Measurements from ENCODE around the gene DNAH10. TPM values are rescaled to one million over a fixed set of nuclear protein-coding genes. Genes with fewer than 3 reads are reported as not detected.

DNAH10 gene
- total RNA-seq, 1 experiment from 2014 or later, result 0.09 TPM

GRCh38 chr12:123923038-123923437 lies 160.9 kb downstream of the DNAH10 start (continued):
- TF ChIP-seq, protein P1, sequence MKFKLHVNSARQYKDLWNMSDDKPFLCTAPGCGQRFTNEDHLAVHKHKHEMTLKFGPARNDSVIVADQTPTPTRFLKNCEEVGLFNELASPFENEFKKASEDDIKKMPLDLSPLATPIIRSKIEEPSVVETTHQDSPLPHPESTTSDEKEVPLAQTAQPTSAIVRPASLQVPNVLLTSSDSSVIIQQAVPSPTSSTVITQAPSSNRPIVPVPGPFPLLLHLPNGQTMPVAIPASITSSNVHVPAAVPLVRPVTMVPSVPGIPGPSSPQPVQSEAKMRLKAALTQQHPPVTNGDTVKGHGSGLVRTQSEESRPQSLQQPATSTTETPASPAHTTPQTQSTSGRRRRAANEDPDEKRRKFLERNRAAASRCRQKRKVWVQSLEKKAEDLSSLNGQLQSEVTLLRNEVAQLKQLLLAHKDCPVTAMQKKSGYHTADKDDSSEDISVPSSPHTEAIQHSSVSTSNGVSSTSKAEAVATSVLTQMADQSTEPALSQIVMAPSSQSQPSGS (CRISPR knock-in tag; IDR thresholded peaks at IDR 0.05; ENCODE audit: borderline replicate concordance, low read depth), result no peak
- TF ChIP-seq TEAD4 (CRISPR knock-in tag; IDR thresholded peaks at IDR 0.05) (no peak), SMAD4 (CRISPR knock-in tag; IDR thresholded peaks at IDR 0.05) (no peak), E2F1 (CRISPR knock-in tag; IDR thresholded peaks at IDR 0.05) (no peak), HMGA2 (CRISPR knock-in tag; IDR thresholded peaks at IDR 0.05) (no peak), NR2C2 (CRISPR knock-in tag; IDR thresholded peaks at IDR 0.05) (no peak), FOXK1 (CRISPR knock-in tag; IDR thresholded peaks at IDR 0.05) (no peak), FOXP4 (CRISPR knock-in tag; IDR thresholded peaks at IDR 0.05) (no peak), RORB (CRISPR knock-in tag; IDR thresholded peaks at IDR 0.05) (no peak), ZNF121 (CRISPR knock-in tag; IDR thresholded peaks at IDR 0.05) (no peak), OVOL2 (CRISPR knock-in tag; IDR thresholded peaks at IDR 0.05; ENCODE audit: borderline replicate concordance) (no peak), SOX15 (CRISPR knock-in tag; IDR thresholded peaks at IDR 0.05) (no peak), ZNF671 (CRISPR knock-in tag; IDR thresholded peaks at IDR 0.05) (no peak), NR1H2 (CRISPR knock-in tag; IDR thresholded peaks at IDR 0.05) (no peak), CREB1 (CRISPR knock-in tag; IDR thresholded peaks at IDR 0.05) (no peak)
- TF ChIP-seq, protein P2, sequence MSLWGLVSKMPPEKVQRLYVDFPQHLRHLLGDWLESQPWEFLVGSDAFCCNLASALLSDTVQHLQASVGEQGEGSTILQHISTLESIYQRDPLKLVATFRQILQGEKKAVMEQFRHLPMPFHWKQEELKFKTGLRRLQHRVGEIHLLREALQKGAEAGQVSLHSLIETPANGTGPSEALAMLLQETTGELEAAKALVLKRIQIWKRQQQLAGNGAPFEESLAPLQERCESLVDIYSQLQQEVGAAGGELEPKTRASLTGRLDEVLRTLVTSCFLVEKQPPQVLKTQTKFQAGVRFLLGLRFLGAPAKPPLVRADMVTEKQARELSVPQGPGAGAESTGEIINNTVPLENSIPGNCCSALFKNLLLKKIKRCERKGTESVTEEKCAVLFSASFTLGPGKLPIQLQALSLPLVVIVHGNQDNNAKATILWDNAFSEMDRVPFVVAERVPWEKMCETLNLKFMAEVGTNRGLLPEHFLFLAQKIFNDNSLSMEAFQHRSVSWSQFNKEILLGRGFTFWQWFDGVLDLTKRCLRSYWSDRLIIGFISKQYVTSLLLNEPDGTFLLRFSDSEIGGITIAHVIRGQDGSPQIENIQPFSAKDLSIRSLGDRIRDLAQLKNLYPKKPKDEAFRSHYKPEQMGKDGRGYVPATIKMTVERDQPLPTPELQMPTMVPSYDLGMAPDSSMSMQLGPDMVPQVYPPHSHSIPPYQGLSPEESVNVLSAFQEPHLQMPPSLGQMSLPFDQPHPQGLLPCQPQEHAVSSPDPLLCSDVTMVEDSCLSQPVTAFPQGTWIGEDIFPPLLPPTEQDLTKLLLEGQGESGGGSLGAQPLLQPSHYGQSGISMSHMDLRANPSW (CRISPR knock-in tag; conservative IDR thresholded peaks at IDR 0.05; ENCODE audit: low read depth), result no peak

DNA sequence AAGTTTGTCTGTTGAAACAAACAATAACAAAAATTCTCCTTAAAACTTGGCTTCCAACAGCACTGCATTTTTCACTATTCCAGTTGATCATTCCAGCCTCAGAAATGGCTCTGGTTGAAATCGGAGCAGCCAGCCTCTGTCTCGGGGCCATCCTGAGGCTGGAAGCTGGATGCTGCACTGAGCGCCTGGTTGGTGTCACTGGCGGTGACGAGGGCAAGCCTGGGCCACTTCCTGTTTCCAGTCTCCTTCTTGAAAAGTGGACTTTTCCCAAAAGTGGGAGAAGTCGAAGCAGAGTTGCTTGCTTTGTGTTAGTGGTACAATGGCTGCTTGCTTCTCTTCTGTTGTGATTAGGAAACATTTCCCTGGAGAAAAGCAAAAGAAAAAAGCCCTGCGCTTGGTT lies 161.8 kb downstream of the DNAH10 start:
- TF ChIP-seq, protein P3, sequence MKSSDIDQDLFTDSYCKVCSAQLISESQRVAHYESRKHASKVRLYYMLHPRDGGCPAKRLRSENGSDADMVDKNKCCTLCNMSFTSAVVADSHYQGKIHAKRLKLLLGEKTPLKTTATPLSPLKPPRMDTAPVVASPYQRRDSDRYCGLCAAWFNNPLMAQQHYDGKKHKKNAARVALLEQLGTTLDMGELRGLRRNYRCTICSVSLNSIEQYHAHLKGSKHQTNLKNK (CRISPR knock-in tag; IDR thresholded peaks at IDR 0.05), result no peak
- TF ChIP-seq SP1 (CRISPR knock-in tag; conservative IDR thresholded peaks at IDR 0.05) (no peak), CBFB (CRISPR knock-in tag; IDR thresholded peaks at IDR 0.05; ENCODE audit: low read depth) (no peak), FOXJ3 (CRISPR knock-in tag; IDR thresholded peaks at IDR 0.05; ENCODE audit: borderline replicate concordance) (no peak), ZNF416 (CRISPR knock-in tag; IDR thresholded peaks at IDR 0.05) (no peak), NR1H2 (CRISPR knock-in tag; IDR thresholded peaks at IDR 0.05) (no peak), PRRX2 (CRISPR knock-in tag; IDR thresholded peaks at IDR 0.05) (no peak), IRF1 (CRISPR knock-in tag; IDR thresholded peaks at IDR 0.05) (no peak), ETV6 (CRISPR knock-in tag; IDR thresholded peaks at IDR 0.05) (no peak)
- TF ChIP-seq, protein P4, sequence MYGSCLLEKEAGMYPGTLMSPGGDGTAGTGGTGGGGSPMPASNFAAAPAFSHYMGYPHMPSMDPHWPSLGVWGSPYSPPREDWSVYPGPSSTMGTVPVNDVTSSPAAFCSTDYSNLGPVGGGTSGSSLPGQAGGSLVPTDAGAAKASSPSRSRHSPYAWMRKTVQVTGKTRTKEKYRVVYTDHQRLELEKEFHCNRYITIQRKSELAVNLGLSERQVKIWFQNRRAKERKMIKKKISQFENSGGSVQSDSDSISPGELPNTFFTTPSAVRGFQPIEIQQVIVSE (CRISPR knock-in tag; IDR thresholded peaks at IDR 0.05; ENCODE audit: borderline replicate concordance), result no peak
- TF ChIP-seq, protein P5, sequence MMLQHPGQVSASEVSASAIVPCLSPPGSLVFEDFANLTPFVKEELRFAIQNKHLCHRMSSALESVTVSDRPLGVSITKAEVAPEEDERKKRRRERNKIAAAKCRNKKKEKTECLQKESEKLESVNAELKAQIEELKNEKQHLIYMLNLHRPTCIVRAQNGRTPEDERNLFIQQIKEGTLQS (CRISPR knock-in tag; conservative IDR thresholded peaks at IDR 0.05), result no peak
- TF ChIP-seq, protein P6, sequence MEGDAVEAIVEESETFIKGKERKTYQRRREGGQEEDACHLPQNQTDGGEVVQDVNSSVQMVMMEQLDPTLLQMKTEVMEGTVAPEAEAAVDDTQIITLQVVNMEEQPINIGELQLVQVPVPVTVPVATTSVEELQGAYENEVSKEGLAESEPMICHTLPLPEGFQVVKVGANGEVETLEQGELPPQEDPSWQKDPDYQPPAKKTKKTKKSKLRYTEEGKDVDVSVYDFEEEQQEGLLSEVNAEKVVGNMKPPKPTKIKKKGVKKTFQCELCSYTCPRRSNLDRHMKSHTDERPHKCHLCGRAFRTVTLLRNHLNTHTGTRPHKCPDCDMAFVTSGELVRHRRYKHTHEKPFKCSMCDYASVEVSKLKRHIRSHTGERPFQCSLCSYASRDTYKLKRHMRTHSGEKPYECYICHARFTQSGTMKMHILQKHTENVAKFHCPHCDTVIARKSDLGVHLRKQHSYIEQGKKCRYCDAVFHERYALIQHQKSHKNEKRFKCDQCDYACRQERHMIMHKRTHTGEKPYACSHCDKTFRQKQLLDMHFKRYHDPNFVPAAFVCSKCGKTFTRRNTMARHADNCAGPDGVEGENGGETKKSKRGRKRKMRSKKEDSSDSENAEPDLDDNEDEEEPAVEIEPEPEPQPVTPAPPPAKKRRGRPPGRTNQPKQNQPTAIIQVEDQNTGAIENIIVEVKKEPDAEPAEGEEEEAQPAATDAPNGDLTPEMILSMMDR (IDR thresholded peaks at IDR 0.05), result no peak
- H3K36me3 Mint-ChIP-seq, result no peaks in the 10 kb centered on the region
- peaks cover under 1% of the 10 kb centered on the region; the same call in 1 of the 2 replicates for H3K27me3 Mint-ChIP-seq (ENCODE audit: low read depth)
- ATAC-seq (no peak), DNase-seq (ENCODE audit: low spot score) (no peak)
- no peak overlapping the region for H3K4me3 Mint-ChIP-seq
- CTCF ChIA-PET, result interaction anchor here (0.8 kb wide), 1 partner anchor 19 kb away, joined by 4 read pairs; no protein-coding TSS in a partner anchor
- H3K4me1 Mint-ChIP-seq, result no peaks in the 10 kb centered on the region
- H3K9me3 Mint-ChIP-seq, result no peaks in the 10 kb centered on the region
- no peak overlapping the region for H3K27ac Mint-ChIP-seq
- POLR2A ChIA-PET, result no interaction called here
